ENCODE results near the gene SFMBT2. TPM values are rescaled to one million over a fixed set of nuclear protein-coding genes. Genes with fewer than 3 reads are reported as not detected.
A peak's percentile ranks its signal among the peaks of the same experiment; 100 is the strongest.

SFMBT2 gene
- total RNA-seq, 3 donors from 2014 or later (not counting 1 experiment from before 2014, with no cell fraction given) = 50.4 to 70.4 (median 52.2) TPM

GRCh38 chr10:7206412-7207100 is 204.3 kb downstream of the SFMBT2 start:
- ATAC-seq (no peak), DNase-seq (no peak)
- H3K4me1 ChIP-seq (ENCODE audit: control insufficient read depth, insufficient read depth, low read length) = no peaks in the 10 kb centered on the region
- H3K9me3 ChIP-seq (ENCODE audit: control insufficient read depth, insufficient read depth, low read length) = no peaks in the 10 kb centered on the region
- Mint-ChIP-seq H3K9me3 (no peaks in the 10 kb centered on the region), H3K4me3 (no peak overlapping the region), H3K36me3 (no peaks in the 10 kb centered on the region), H3K27ac (no peak overlapping the region), H3K4me1 (peaks cover 6 to 21% of the 10 kb centered on the region in 2 donors), H3K27me3 (ENCODE audit: low read depth in 2 of 2) (no peaks in the 10 kb centered on the region)
- no peak overlapping the region for H3K4me3 ChIP-seq (ENCODE audit: low read length)
- WGBS (ENCODE audit: insufficient coverage) = 93% methylated on average over 6 of the region's 6 CpGs
- H3K27me3 ChIP-seq (ENCODE audit: control insufficient read depth, insufficient read depth, low read length) = no peaks in the 10 kb centered on the region
- TF ChIP-seq CTCF (IDR thresholded peaks at IDR 0.05) = no peak
- no peak overlapping the region for H3K27ac ChIP-seq (ENCODE audit: low read length)
- intact Hi-C loops (cut with micrococcal nuclease) = no loop called here
- H3K36me3 ChIP-seq (ENCODE audit: control insufficient read depth, insufficient read depth, low read length) = peaks cover 32% of the 10 kb centered on the region

GRCh38 chr10:7205656-7206055 is 205.2 kb downstream of the SFMBT2 start:
- TF ChIP-seq CTCF (IDR thresholded peaks at IDR 0.05) = no peak
- Mint-ChIP-seq H3K4me1 (peaks cover 6 to 21% of the 10 kb centered on the region in 2 donors), H3K36me3 (no peaks in the 10 kb centered on the region), H3K27me3 (ENCODE audit: low read depth in 2 of 2) (no peaks in the 10 kb centered on the region), H3K27ac (peak overlapping the region; percentile 3 to 23), H3K9me3 (no peaks in the 10 kb centered on the region), H3K4me3 (no peak overlapping the region)
- intact Hi-C loops (cut with micrococcal nuclease) = no loop called here
- ATAC-seq (no peak), DNase-seq (no peak)
- Histone ChIP-seq H3K9me3 (ENCODE audit: control insufficient read depth, insufficient read depth, low read length) (no peaks in the 10 kb centered on the region), H3K27me3 (ENCODE audit: control insufficient read depth, insufficient read depth, low read length) (no peaks in the 10 kb centered on the region), H3K4me1 (ENCODE audit: control insufficient read depth, insufficient read depth, low read length) (no peaks in the 10 kb centered on the region), H3K36me3 (ENCODE audit: control insufficient read depth, insufficient read depth, low read length) (peaks cover 32% of the 10 kb centered on the region), H3K27ac (ENCODE audit: low read length) (no peak overlapping the region), H3K4me3 (ENCODE audit: low read length) (no peak overlapping the region)
- whole genome bisulfite sequencing (ENCODE audit: insufficient coverage) = 100% methylated on average over 1 of the region's 1 CpG

- H3K4me3 ChIP-seq (ENCODE audit: low read length) = no peak overlapping the region
- peaks cover 11% of the 10 kb centered on the region for H3K36me3 Mint-ChIP-seq
- no peaks in the 10 kb centered on the region for H3K27me3 ChIP-seq (ENCODE audit: control insufficient read depth, insufficient read depth, low read length)
- H3K9me3 ChIP-seq (ENCODE audit: control insufficient read depth, insufficient read depth, low read length) = no peaks in the 10 kb centered on the region
- no peaks in the 10 kb centered on the region for H3K9me3 Mint-ChIP-seq
- H3K4me1 ChIP-seq (ENCODE audit: control insufficient read depth, insufficient read depth, low read length) = no peaks in the 10 kb centered on the region
- H3K4me3 Mint-ChIP-seq = no peak overlapping the region
- H3K27me3 Mint-ChIP-seq (ENCODE audit: low read depth in 2 of 2) = no peaks in the 10 kb centered on the region
- H3K36me3 ChIP-seq (ENCODE audit: control insufficient read depth, insufficient read depth, low read length) = peaks cover 47% of the 10 kb centered on the region
- H3K4me1 Mint-ChIP-seq = peaks cover 6 to 14% of the 10 kb centered on the region in 2 donors
- intact Hi-C loops (cut with micrococcal nuclease) = no loop called here
- no peak for TF ChIP-seq CTCF (IDR thresholded peaks at IDR 0.05)
- DNase-seq = no peak
- no peak for ATAC-seq
- 100% methylated on average over 4 of the region's 4 CpGs for WGBS (ENCODE audit: insufficient coverage)
- H3K27ac Mint-ChIP-seq = no peak overlapping the region
- no peak overlapping the region for H3K27ac ChIP-seq (ENCODE audit: low read length)
Measured at GRCh38 chr10:7202793-7203355, 208.0 kb downstream of the SFMBT2 start.

Data from natural killer cell (primary cell).